ENCODE data around the gene SSUH2.
A peak's percentile ranks its signal among the peaks of the same experiment; 100 is the strongest.
"Not testable (repeated sequence)": the region's sequence is repeated elsewhere in the genome, so short reads cannot be mapped to it uniquely, and the experiment has no call there.

The SSUH2 gene

GRCh38 chr3:8644748-8645390 is at the start of gene SSUH2:
Gene SSUH2 (minus strand): TSS chr3:8644798. CDS start chr3:8644758, 40 bp downstream.
- DNase-seq: no peak

- DNase-seq: not testable (repeated sequence)
Observed at GRCh38 chr3:8691295-8691694, 46.7 kb upstream of the SSUH2 start.

GRCh38 chr3:8684992-8685391 is 40.4 kb upstream of the SSUH2 start:
- not testable (repeated sequence) for DNase-seq

GRCh38 chr3:8682850-8683574 is 38.4 kb upstream of the SSUH2 start:
- DNase-seq: not testable (repeated sequence)

GRCh38 chr3:8681881-8682538 is 37.4 kb upstream of the SSUH2 start:
- not testable (repeated sequence) for DNase-seq

- DNase-seq: no peak
Observed at GRCh38 chr3:8681349-8681748, 36.8 kb upstream of the SSUH2 start.

GRCh38 chr3:8679817-8680553 is 35.4 kb upstream of the SSUH2 start:
- DNase-seq: not testable (repeated sequence)

GRCh38 chr3:8678751-8679150 is 34.2 kb upstream of the SSUH2 start:
- no peak for DNase-seq

GRCh38 chr3:8677258-8677657 is 32.7 kb upstream of the SSUH2 start:
- DNase-seq: not testable (repeated sequence)

GRCh38 chr3:8675591-8675990 is 31.0 kb upstream of the SSUH2 start:
- not testable (repeated sequence) for DNase-seq

GRCh38 chr3:8673083-8673737 is 28.6 kb upstream of the SSUH2 start:
- DNase-seq: no peak

- DNase-seq: no peak
Observed at GRCh38 chr3:8669019-8669418, 24.4 kb upstream of the SSUH2 start.

GRCh38 chr3:8668216-8668615 is 23.6 kb upstream of the SSUH2 start:
- no peak for DNase-seq

GRCh38 chr3:8667463-8668091 is 23.0 kb upstream of the SSUH2 start:
- no peak for DNase-seq

- DNase-seq: no peak
Observed at GRCh38 chr3:8665407-8665896, 20.9 kb upstream of the SSUH2 start.

- peak; percentile 7 to 33 for DNase-seq
Observed at GRCh38 chr3:8663177-8664061, 18.8 kb upstream of the SSUH2 start.

- no peak for DNase-seq
Observed at GRCh38 chr3:8662594-8662993, 18.0 kb upstream of the SSUH2 start.

GRCh38 chr3:8660175-8661118 is 15.8 kb upstream of the SSUH2 start:
- DNase-seq: no peak

GRCh38 chr3:8659242-8659641 is 14.6 kb upstream of the SSUH2 start:
- DNase-seq: no peak
